HG03575 (cell line): ENCODE measurements around the gene DHRS12.

Source experiments
- ATAC-seq: cut with Tn5 transposase; IDR thresholded peaks from one replicate; pipeline ENCODE4 v1.9.1; 2021; ENCODE audit not compliant: unreplicated experiment, insufficient number of reproducible peaks, low FRiP score; ENCODE audit errors: extremely low read depth

DHRS12 gene

DNA sequence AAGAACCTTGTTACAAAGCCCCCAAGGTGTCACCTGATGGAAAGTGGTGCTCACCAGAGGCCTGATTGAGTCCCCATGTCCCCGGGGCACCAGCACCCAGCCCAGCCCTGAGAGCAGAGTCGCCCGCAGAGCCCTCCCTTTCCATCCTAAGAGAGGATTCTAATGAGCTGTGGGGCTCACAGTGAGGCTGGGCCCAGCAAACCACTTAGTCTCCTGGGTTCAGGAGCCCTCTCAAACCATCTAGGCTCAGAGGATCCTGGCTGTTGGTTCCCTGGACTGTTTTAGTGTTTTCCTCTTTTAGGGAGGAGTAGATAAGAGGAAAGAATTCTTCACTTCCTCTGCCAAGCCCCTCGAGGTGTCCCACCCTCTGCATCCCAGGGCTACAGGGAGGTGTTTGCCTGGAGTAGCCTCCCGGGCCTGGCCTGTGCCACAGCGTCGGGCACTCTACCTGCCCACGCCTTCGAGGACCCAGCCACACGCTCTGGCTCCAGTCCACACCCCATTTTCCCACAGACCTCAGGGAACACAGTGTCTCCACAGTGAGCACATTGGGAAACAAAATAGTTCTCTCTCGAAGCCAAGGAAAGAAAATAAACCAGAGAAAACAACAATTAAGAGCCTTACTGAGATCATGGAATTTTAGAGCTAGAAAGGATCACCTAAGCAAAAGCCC lies 34.4 kb downstream of the DHRS12 start:
- no peak for ATAC-seq

DNA sequence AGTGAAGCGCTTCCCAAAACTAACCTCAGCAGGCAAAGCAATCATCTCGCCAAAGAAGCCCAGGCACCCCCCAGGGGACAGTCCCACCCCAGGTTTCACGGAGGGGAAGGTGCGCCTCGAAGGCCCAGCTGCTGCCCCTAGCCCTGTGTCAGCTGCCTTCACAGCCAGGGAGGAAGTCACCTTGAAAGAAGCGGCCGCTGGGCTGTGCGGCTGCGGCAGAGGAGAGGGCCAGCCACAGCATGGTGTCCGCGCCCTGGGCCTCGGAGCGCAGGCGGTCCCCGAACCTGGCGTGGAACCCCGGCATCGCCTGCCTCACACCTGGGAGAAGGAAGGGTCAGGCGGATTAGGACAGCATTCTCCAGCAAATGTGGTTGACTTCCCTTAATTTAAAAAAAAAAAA lies 35.0 kb downstream of the DHRS12 start:
- ATAC-seq = no peak

DNA sequence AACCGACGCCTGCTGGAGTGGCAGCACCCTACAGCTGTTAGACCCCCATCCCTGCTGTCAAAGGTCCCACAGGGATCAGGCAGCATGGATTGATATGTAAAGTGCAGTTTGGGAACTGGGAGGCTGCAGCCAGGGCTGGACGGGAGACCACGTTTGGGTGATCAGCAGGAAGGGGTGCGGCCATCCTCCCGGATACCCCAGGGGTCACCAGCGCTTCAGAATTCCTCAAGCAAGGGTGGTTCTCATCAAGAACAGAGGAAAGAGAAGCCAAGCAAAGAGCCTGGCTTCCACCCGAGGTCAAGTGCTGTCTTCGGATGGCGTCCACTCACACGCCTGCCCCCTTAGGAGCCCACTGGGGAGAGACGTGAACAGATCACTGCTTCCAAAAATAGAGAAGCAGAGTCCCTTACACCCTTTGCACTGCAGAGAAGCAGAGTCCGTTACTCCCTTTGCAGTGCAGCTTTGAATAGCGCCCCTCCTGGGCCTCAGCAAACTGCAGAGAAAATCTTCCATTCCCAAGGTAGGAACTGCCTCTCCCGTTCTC lies 35.5 kb downstream of the DHRS12 start:
- ATAC-seq = no peak

DNA sequence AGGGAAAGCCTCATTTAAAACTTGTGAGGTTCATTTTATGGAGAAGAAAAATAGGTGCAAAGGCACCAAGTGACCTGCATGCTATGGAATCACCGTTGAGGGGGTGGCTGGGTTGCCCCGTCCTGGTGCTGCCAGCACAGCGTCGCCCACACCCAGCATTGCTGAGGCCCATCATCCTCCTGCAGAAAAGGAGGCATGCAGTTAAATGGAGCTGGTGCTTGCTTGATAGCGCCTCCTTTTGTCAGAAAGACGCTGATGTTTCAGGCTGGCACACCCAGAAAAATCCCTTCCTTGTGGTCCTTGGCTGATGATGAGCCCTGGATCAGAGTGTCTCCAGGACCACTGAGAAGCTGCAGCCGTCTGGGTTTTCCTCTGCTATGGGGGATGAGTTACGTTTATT lies 36.9 kb downstream of the DHRS12 start:
- no peak for ATAC-seq

DNA sequence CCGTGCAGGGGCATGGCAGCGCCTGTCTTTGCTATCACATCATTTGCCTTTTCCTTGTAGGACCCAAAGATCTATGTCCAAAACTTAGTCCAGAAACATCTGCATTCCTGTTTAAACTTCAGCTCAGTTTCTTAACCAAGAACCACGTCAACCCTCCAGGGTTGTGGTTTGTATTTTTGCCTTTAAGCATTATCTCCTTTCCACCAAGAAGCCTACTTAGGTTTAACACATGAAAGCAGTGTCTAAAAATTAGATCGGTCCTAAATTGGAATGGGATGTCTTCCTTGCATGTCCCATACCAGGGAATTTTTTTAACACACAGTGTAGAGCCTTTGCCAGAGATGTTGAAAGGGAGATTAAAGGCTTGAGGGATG lies 38.8 kb downstream of the DHRS12 start:
- ATAC-seq = no peak

DNA sequence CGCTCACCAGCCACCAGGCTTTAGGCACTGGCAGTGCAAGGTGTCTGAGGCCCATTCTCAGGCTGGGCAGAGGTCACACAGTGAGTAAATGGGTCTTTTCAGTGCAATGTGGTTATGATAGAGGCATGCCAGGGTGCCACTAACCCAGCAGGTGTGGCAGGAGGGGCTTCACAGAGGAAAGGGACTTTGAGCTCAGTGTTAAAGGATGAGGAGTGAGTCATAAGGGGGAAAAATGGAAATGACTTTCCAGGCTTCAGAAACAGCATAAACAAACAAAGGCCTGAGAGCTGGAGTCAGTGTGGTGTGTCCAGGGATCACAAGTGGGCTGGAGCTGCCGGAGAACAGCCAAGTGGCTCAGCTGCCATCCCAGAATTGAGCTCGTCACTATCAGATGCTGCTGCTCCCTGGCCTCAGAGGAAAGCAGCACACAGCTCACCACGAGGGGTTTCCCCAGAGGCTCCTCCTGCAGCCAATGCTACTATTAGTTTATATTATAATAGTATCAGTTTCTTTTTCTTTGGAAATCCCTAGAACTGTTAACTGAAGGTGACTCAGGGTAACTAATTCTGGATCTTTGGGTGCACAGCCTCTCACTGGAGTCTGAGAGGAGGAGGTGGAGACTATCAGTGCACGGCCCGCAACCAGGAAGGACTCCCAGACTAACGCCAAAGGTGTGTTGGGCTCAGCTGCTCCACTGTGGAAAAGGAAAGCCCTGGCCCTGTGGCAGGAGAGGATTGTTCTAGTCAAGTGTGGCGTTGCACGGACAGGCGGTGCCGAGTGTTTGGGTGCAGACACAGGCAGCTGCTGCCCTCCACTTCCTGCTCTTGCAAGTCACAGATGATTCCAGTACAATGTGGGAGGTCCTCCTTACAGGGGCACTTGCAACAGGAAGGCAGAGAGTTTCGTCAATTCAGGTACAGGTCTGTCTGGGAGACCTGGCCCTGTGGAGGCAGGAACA lies 39.5 kb downstream of the DHRS12 start:
- ATAC-seq = peak; percentile 50

DNA sequence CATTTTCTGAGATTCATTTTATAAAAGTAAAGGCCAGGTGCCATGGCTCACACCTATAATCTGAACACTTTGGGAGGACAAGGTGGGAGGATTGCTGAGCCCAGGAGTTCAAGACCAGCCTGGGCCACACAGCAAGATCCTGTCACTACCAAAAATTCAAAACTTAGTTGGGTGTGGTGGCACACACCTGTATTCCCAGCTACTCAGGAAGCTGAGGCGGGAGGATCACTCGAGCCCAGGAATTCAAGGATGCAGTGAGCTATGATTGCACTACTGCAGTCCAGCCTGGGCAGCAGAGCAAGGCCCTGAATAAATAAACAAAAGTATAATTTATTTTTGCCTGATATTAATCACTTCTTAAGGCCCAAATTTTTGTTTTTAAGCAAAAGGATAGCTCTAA lies 40.5 kb downstream of the DHRS12 start:
- ATAC-seq = no peak

DNA sequence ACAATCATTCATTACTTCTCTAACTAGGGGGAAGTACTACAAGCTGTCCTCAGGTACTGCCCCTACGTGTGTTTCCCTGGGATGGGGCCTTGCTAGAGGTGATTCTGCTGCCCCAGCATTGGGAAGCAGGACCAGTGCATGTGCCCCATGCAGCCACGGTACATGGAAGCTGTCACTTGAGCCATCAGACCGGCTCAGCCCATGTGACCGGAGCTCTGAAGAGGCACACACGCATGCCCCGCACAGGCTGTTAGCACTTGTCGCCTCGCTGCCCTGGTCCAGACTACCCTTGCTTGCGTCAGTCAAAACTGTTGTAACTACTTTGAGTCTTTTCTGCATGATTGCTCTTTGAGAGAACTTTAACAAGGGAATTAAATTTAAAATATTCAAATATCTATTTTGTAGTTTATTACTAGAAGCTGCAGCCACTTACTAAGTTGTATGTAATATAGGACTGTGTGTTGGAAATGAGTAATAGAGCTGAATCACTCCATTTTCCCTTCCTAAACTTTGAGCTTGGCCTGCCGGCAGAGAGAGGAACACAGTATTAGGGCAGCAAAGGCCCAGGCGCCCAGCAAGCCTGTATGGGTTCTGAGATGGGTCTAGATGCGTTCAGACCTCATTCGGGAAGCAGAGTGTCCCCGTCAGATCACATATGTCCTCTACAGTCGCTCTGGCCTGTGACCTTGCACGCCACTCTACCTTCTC lies 42.2 kb downstream of the DHRS12 start:
- ATAC-seq = no peak

DNA sequence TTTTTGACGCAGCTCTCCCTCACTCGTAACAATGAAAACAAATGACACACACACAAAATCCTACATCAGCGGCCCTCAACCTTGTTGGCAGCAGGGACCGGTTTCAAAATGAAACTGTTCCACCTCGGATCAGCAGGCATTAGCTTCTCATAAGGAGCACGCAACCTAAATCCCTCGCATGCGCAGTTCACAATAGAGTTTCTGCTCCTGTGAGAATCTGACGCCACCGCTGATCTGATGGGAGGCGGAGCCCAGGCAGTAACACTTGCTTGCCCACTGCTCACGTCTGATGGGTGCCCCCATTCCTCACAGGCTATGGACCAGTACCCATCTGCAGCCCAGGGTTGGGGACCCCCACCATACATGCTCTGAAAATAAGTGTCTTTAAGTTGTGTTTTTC lies 43.4 kb downstream of the DHRS12 start:
- ATAC-seq = no peak

DNA sequence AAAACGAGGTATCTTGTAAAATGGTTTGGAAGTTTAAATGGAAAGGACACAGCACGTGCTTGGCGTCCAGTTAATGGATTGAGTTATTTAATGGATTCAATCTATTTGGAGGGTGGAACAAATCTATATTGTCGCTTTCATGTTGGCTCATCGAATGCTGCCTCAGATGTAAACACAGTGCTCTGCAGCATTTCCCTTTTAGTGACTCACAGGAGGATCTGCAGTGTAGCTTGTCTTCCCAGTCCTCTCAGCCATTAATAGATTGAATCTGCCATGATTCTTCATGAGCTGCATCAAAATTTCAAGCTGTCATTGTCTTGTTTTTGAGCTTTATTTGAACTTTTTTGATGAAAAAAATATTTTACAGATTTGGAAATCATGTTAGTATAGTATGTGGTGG lies 44.7 kb downstream of the DHRS12 start:
- ATAC-seq = no peak

DNA sequence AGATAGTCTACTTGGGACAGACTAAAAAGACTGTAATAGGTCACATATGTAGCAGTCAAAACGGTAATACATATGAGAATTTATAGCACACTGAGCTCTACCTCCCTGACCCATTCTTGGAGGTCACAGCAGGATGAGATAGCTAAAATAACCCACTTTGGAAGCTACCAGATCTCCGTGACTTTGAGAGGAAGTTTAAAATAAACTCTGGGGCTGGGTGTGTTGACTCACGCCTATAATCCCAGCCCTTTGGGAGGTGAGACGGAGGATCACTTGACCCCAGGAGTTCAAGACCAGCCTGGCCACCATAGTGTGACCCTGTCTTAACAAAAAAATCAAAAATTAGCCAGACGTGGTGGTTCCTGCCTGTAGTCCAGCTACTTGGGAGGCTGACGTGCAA lies 45.3 kb downstream of the DHRS12 start:
- ATAC-seq = no peak

DNA sequence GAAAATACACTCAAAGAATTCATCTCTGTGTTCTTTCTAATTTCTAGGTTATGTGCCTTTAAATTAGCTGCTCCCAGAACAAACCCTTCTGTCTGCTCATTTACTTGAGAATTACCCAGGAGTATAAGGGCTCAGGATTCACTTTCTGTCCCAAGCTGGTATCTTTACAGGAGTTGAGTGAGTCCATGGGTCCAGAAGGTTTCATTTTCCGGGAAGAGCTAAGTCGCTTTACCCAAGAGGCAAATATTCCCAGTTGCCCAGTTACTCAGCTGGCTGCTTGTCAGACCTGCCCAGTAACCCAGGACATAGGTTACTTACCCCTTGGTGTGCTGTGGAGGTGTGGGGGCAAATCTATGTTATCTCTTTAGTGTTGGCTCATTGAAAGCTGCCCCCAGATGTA lies 47.3 kb downstream of the DHRS12 start:
- no peak for ATAC-seq

DNA sequence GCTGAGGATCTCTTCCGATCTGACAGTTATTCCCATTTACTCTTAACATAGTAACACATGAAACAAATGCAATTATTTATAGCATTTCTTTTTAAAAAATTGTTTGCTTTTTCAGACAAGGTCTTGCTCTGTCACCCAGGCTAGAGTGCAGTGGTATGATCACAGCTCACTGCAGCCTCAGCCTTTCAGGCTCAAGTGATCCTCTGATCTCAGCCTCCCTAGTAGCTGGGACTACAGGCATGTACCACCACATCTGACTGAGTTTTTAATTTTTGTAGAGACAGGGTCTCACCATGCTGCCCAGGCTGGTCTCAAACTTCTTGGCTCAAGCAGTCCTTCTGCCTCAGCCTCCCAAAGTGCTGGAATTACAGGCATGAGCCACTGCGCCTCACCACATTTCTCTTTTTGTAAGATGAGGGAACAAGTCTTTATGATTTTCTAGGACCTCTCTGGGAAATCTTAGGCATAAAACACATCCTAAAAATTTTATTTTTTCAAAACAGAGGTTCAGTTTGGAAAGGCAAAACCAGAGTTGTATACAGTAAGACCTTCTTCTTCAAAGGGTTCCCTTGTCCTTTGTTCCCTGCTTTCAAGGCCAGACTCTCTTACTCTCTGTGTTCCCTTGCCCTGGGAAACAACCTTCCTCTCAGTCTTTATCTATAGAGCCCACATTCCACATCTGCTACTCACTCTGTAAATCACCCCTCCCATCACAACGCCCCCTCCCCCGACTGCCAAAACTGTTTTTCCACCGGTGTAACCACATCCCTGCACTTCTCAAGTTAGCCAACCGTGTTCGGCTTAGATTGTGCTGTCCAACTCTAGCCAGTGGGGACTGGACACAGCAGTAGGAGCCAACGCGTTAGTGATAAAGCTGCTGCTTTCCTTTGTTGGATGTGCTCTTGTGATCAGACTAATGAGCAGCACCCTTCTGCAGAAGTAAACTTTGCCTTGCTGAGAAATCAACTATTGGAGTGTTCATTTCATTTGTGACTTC lies 56.2 kb downstream of the DHRS12 start:
- no peak for ATAC-seq

DNA sequence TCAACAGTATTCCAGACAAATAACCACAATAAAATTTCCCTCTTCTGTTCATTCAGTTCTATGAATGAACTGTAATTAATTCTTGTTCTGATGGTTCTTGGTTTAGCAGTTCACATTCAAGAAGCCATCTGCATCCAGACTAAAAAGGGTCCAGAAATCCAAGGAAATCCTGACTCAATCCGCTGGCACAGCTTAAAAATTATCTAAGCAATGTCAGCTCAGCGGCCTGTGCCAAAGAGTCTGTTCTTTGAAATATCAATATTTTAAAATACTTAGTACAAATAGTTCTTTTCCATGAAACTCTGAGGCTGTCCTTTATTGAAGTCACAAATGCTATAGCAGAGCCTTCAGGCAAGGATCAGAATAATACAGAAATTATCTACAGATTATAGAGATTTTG lies 57.2 kb downstream of the DHRS12 start:
- ATAC-seq = no peak

DNA sequence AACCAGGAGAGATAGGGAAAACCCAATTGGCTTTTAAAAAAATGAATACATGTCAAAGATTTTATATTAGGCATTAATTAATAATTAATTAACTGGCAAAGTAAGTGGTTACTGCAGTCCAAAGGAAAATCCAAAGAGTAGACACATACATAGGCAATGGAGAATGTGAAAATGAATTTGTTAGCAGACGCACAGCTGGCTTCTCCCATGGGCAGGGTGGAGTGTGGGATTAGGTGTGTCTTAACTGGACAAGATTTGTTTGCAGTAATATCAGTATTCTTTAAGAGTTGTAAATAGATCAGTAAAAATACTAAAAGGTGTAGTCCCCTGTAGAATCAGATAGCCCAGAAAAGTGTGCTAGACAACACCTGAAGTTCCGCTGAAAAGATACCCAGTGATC lies 58.7 kb downstream of the DHRS12 start:
- no peak for ATAC-seq

DNA sequence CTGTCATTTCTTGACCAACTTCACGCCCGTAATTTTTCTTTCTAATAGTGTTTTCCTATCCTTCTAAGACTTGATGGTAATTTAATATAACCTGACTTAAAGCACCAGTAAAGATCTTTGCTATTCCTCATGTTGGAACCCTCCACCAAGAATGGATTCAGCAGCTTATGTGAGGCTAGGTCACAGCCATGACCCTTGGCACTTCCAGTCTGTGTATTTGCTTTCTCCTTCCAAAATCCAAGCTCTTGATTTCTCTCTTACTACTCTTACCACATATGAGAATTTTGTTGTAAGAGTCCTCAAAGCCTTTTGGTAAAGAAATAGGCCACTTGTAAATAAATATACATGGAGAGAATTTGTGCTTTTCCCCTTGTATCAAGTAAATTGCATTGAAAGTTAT lies 61.4 kb downstream of the DHRS12 start:
- no peak for ATAC-seq

DNA sequence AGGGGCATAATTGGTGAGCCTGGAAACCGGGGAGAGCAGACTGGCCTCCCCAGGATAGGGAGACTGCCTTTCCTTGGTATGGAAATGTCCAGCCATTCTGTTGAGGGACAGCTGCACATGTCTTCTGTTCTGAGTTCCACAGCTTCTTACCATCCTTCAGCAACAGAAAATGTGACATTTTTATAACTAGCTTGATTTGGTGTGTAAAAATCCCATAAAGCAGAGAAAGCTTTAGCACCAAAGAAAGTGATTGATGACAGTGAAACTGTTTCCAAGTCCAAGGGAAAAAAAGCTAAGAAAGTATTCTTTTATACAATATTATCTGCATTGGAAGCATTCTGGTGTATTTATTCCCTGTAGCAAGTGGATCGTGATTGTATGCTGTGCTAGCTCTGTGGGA lies 61.9 kb downstream of the DHRS12 start:
- ATAC-seq = no peak

DNA sequence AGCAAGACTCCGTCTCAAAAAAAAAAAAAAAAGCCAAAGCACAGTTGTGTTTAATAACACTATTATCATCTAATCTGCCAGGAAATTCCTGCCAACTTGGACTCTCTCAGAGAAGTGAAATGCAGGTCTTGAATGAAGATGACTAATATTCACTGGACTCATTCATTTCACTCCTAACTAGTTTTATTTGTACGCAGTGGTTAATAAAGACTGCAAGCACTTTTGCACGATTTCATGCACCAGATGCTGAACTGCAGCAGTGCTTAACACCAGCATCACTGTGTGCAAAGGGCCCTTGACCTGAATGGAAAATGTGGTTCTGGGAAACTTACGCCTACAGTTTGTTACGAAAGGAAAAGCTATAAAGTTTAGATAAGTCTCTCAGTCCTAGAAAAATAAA lies 63.3 kb downstream of the DHRS12 start:
- ATAC-seq = no peak
